K562 (cell line): ENCODE measurements around the gene OPA3. TPM values are rescaled to one million over a fixed set of nuclear protein-coding genes. Genes with fewer than 3 reads are reported as not detected.

ENCODE experiments used
- CBX8 ChIP-seq: fragments of 200-600 bp; sonication (generic); IDR thresholded peaks from 2 replicates; pipeline ENCODE4 v1.6.1; 2012; ENCODE audit warnings: borderline replicate concordance, mixed run types, low read depth, mild to moderate bottlenecking, moderate library complexity, mixed read lengths, low read length, control low read depth, inconsistent platforms; ENCODE audit not compliant: poor library complexity, severe bottlenecking; ENCODE audit errors: extremely low read depth
- COPS2 ChIP-seq: fragments of 450-650 bp; conservative IDR thresholded peaks from 2 replicates; pipeline ENCODE4 v1.6.1; 2016; ENCODE audit warnings: mild to moderate bottlenecking, moderate library complexity
- CREM ChIP-seq: IDR thresholded peaks from 2 replicates; pipeline ENCODE4 v1.6.1; 2014; ENCODE audit warnings: antibody characterized with exemption, low read depth
- FOXK1 ChIP-seq: sonication (generic); formaldehyde crosslinking; IDR thresholded peaks from 2 replicates; pipeline ENCODE4 v1.8.0; 2022; ENCODE audit warnings: missing genetic modification reagents, mild to moderate bottlenecking, borderline replicate concordance
- FOXM1 ChIP-seq, 2 experiments: fragments of 450-650 bp in 1 of 2; sonication (generic) in 1 of 2; formaldehyde crosslinking in 1 of 2; IDR thresholded peaks; 2 replicates each; pipeline versions ENCODE4 v1.6.1 to v1.9.0; 2017 to 2022; ENCODE audit warnings: low read depth in 2 of 2, mild to moderate bottlenecking in 2 of 2, missing genetic modification reagents in 1 of 2, moderate library complexity in 1 of 2
- FOXP1 ChIP-seq: sonication (generic); formaldehyde crosslinking; IDR thresholded peaks from 2 replicates; pipeline ENCODE4 v1.8.0; 2022; ENCODE audit warnings: mild to moderate bottlenecking, missing genetic modification reagents
- KLF13 ChIP-seq: fragments of 450-650 bp; IDR thresholded peaks from 2 replicates; pipeline ENCODE4 v1.6.1; 2016; ENCODE audit warnings: missing genetic modification characterization, low read depth, mild to moderate bottlenecking, missing compliant biosample characterization, moderate library complexity, borderline replicate concordance
- POLR2H ChIP-seq: IDR thresholded peaks from 2 replicates; pipeline ENCODE4 v1.6.1; 2016; ENCODE audit warnings: missing genetic modification characterization, low read depth, mild to moderate bottlenecking, control low read depth, missing compliant biosample characterization, moderate library complexity
- SRSF1 ChIP-seq: fragments of 200-400 bp; formaldehyde crosslinking; IDR thresholded peaks from 2 replicates; pipeline ENCODE4 v1.6.1; 2017; ENCODE audit warnings: mild to moderate bottlenecking, low read depth, low read length, moderate library complexity
- ZBTB1 ChIP-seq: sonication (generic); formaldehyde crosslinking; IDR thresholded peaks from 2 replicates; pipeline ENCODE4 v1.8.1; 2023; ENCODE audit warnings: missing genetic modification reagents, low read depth, mild to moderate bottlenecking, borderline replicate concordance
- ZFP1 ChIP-seq: fragments of 450-650 bp; formaldehyde crosslinking; IDR thresholded peaks from 2 replicates; pipeline ENCODE4 v1.4.0; 2020; ENCODE audit warnings: mild to moderate bottlenecking, mixed read lengths
- ZNF23 ChIP-seq: fragments of 250-450 bp; sonication (Bioruptor Pico); IDR thresholded peaks from 2 replicates; pipeline ENCODE4 v1.4.0; 2020; ENCODE audit warnings: mild to moderate bottlenecking
- ZNF512 ChIP-seq: IDR thresholded peaks from 2 replicates; pipeline ENCODE4 v1.6.1; 2016; ENCODE audit warnings: missing genetic modification characterization, missing compliant biosample characterization
- ZNF655 ChIP-seq: fragments of 250-450 bp; sonication (Bioruptor Pico); IDR thresholded peaks from 2 replicates; pipeline ENCODE4 v1.5.0; 2021
- polyA plus RNA-seq, 8 experiments: library from polyadenylated mRNA; depleted of rRNA in 4 of 8; stranded (reverse) in 5 of 8; unstranded in 3 of 8; fragments of >200 nt; fragmentation: Nextera tagmentation in 2 of 8; fragmentation: Illumina TruSeq in 1 of 8; extraction: Ambion mirVana in 2 of 8; extraction: Trizol in 1 of 8; gene quantifications; 2 replicates each; pipeline versions ENCODE4 v1.2.1 to v1.2.3, GENCODE V29; 2011 to 2014; ENCODE audit warnings: inconsistent platforms in 1 of 8, missing spikeins in 1 of 8
- total RNA-seq, 7 experiments: library from RNA; depleted of rRNA in 6 of 7; stranded (reverse); fragments of >200 nt in 6 of 7; fragmentation: Illumina TruSeq in 2 of 7; extraction: Trizol in 2 of 7; gene quantifications; 2 replicates each; pipeline versions ENCODE4 v1.2.1 to v1.2.3, GENCODE V29; 2011 to 2021; ENCODE audit warnings: low replicate concordance in 1 of 7
- TF ChIP-seq, protein P1 (sequence below), 3 experiments: fragments of 200-800 bp in 1 of 3; sonication (Bioruptor generic) in 1 of 3; sonication (generic) in 1 of 3; formaldehyde crosslinking in 1 of 3; IDR thresholded peaks; 2 replicates each; pipeline versions ENCODE4 v1.6.1 to v1.8.0; 2016 to 2022; ENCODE audit warnings: mild to moderate bottlenecking in 2 of 3, missing compliant biosample characterization in 2 of 3, missing genetic modification characterization in 2 of 3, missing genetic modification reagents in 1 of 3
- TF ChIP-seq, protein P2 (sequence below): fragments of 450-650 bp; IDR thresholded peaks from 2 replicates; pipeline ENCODE4 v1.6.1; 2018; ENCODE audit not compliant: partially characterized antibody

OPA3 gene
- total and polyA plus RNA-seq, 9 of the 15 experiments (the other 6 are each of a cell fraction or from before 2014, with no cell fraction given) = 1.4 to 18.8 (median 9.0) TPM

DNA sequence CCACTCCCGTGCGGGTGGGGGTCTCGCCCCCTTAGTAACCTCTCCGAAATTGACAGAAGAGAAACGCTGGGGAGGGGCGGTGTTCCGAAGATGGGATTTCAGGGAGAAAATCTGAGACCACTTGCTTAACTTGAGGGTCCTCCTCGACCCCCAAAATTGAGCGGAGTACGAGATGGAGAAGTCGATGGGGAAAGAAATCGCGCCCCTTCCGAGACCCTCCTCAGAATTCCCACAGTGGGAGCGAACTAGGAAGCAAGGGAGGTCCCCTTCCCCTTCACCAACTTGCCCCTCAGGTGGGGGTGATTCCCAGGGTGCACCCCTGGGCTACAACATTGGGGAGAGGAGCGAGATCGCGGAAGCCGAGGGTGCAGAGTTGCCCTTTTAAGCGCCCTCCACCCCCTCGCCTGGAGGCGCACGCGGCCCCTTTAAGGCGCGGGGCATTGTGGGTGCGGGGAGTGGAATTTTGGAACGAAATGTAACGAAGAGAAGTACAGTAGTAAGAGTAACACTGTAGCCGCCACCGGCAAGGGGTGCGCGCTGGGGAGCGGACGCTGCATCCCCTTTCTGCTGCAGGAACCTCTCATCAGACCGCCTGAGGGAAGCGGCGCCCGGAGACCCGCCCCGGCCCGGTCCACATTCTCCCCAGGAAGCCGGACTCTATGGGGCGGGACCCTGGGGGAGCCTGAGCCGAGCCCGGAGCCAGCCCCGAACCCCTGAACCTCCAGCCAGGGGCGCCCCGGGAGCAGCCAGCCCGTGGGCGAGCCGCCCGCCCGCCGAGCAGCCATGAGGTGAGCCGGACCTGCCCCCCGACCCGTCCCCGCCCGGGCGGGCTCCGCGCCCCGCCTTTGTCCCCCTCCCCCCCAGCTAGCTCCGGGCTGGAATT is 77.4 kb downstream of the OPA3 start, which contains the start of gene VASP (continued):
- TF ChIP-seq ZNF512 (tag) (no peak), COPS2 (no peak), CBX8 (no peak), SRSF1 (no peak), ZNF23 (CRISPR knock-in tag) (no peak), ZFP1 (no peak), CREM (peak; percentile 52; the same call in 1 of the 2 replicates), POLR2H (tag) (peak; percentile 90), FOXP1 (CRISPR knock-in tag) (no peak), KLF13 (tag) (peak; percentile 57; the same call in 1 of the 2 replicates), FOXM1 (IDR thresholded peaks at IDR 0.05; ENCODE audit: low read depth) (peak; percentile 86), FOXM1 (CRISPR knock-in tag; IDR thresholded peaks at IDR 0.05; ENCODE audit: low read depth) (no peak), ZNF655 (CRISPR knock-in tag) (no peak), ZBTB1 (peak; percentile 70; the same call in 1 of the 2 replicates), FOXK1 (CRISPR knock-in tag) (no peak)
- TF ChIP-seq, protein P1, sequence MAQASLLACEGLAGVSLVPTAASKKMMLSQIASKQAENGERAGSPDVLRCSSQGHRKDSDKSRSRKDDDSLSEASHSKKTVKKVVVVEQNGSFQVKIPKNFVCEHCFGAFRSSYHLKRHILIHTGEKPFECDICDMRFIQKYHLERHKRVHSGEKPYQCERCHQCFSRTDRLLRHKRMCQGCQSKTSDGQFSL (CRISPR knock-in tag; IDR thresholded peaks at IDR 0.05) = 0 out of 2 replicates have a peak, but pooled peaks have one; percentile 69
- TF ChIP-seq, protein P1 (tag; IDR thresholded peaks at IDR 0.05) = peak in 1 of 2 experiments; percentile 19; a peak in 2 of 4 replicates
- TF ChIP-seq, protein P2, sequence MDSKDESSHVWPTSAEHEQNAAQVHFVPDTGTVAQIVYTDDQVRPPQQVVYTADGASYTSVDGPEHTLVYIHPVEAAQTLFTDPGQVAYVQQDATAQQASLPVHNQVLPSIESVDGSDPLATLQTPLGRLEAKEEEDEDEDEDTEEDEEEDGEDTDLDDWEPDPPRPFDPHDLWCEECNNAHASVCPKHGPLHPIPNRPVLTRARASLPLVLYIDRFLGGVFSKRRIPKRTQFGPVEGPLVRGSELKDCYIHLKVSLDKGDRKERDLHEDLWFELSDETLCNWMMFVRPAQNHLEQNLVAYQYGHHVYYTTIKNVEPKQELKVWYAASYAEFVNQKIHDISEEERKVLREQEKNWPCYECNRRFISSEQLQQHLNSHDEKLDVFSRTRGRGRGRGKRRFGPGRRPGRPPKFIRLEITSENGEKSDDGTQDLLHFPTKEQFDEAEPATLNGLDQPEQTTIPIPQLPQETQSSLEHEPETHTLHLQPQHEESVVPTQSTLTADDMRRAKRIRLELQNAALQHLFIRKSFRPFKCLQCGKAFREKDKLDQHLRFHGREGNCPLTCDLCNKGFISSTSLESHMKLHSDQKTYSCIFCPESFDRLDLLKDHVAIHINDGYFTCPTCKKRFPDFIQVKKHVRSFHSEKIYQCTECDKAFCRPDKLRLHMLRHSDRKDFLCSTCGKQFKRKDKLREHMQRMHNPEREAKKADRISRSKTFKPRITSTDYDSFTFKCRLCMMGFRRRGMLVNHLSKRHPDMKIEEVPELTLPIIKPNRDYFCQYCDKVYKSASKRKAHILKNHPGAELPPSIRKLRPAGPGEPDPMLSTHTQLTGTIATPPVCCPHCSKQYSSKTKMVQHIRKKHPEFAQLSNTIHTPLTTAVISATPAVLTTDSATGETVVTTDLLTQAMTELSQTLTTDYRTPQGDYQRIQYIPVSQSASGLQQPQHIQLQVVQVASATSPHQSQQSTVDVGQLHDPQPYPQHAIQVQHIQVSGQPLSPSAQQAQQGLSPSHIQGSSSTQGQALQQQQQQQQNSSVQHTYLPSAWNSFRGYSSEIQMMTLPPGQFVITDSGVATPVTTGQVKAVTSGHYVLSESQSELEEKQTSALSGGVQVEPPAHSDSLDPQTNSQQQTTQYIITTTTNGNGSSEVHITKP = peak; percentile 81
